Epithelial cell of prostate (primary cell): Measurements from ENCODE around the gene DNMT1.

Experiments
- DNase-seq: peaks from one replicate; pipeline ENCODE4 v3.0.0-alpha.2; 2011; ENCODE audit warnings: low read depth, low spot score
- H3K27ac ChIP-seq: fragments of 450-650 bp; 2 replicates; pipeline ENCODE4 v1.5.1; 2017; ENCODE audit warnings: mild to moderate bottlenecking

Gene DNMT1

GRCh38 chr19:10104130-10104513 lies 90.6 kb downstream of the DNMT1 start:
- no peak overlapping the region for H3K27ac ChIP-seq
- DNase-seq = no peak

- no peak for DNase-seq
- no peak overlapping the region for H3K27ac ChIP-seq
These were observed 91.9 kb downstream of the DNMT1 start for GRCh38 chr19:10102787-10103236.

- no peak for DNase-seq
- H3K27ac ChIP-seq = no peak overlapping the region
These were observed 94.5 kb downstream of the DNMT1 start for GRCh38 chr19:10100163-10100785.

- no peak for DNase-seq
- H3K27ac ChIP-seq = no peak overlapping the region
These were observed 98.2 kb downstream of the DNMT1 start for GRCh38 chr19:10096615-10096963.

GRCh38 chr19:10095948-10096614 lies 98.7 kb downstream of the DNMT1 start:
- DNase-seq = peak; percentile 74
- H3K27ac ChIP-seq = no peak overlapping the region

GRCh38 chr19:10095622-10095947 lies 99.2 kb downstream of the DNMT1 start:
- no peak overlapping the region for H3K27ac ChIP-seq
- no peak for DNase-seq

GRCh38 chr19:10093295-10094186 lies 101.2 kb downstream of the DNMT1 start:
- H3K27ac ChIP-seq = no peak overlapping the region

GRCh38 chr19:10092648-10093294 lies 102.0 kb downstream of the DNMT1 start:
- H3K27ac ChIP-seq = no peak overlapping the region
- no peak for DNase-seq

More at GRCh38 chr19:10093295-10094186, 101.2 kb downstream of the DNMT1 start:
- DNase-seq = no peak

- no peak overlapping the region for H3K27ac ChIP-seq
- DNase-seq = no peak
These were observed 102.7 kb downstream of the DNMT1 start for GRCh38 chr19:10091895-10092641.

GRCh38 chr19:10091370-10091687 lies 103.4 kb downstream of the DNMT1 start:
- no peak overlapping the region for H3K27ac ChIP-seq
- DNase-seq = no peak

- no peak overlapping the region for H3K27ac ChIP-seq
- DNase-seq = no peak
These were observed 104.9 kb downstream of the DNMT1 start for GRCh38 chr19:10089801-10090375.

GRCh38 chr19:10088949-10089554 lies 105.7 kb downstream of the DNMT1 start:
- H3K27ac ChIP-seq = no peak overlapping the region
- DNase-seq = no peak

- no peak for DNase-seq
- no peak overlapping the region for H3K27ac ChIP-seq
These were observed 107.3 kb downstream of the DNMT1 start for GRCh38 chr19:10087296-10088061.

GRCh38 chr19:10086591-10087192 lies 108.1 kb downstream of the DNMT1 start:
- H3K27ac ChIP-seq = no peak overlapping the region
- no peak for DNase-seq

- no peak within 1 kb of the TSS for H3K27ac ChIP-seq
- DNase-seq = no peak
These were observed 108.8 kb downstream of the DNMT1 start, which contains the start of gene SHFL for GRCh38 chr19:10085641-10086590. SHFL (plus strand) TSS chr19:10086317; CDS start chr19:10086428, 111 bp downstream.

GRCh38 chr19:10084803-10085202 lies 110.0 kb downstream of the DNMT1 start:
- H3K27ac ChIP-seq = no peak overlapping the region
- DNase-seq = no peak

GRCh38 chr19:10083911-10084310 lies 110.8 kb downstream of the DNMT1 start:
- no peak for DNase-seq
- H3K27ac ChIP-seq = no peak overlapping the region
